Choroid plexus epithelial cell (primary cell): Measurements from ENCODE around the gene TEAD1.

Experiments used
- DNase-seq: peaks from one replicate; pipeline ENCODE4 v3.0.0-alpha.2; 2010; ENCODE audit warnings: low read depth
- H3K4me3 ChIP-seq: 2 replicates; pipeline ENCODE4 v1.5.1; 2011; ENCODE audit warnings: low read depth, mild to moderate bottlenecking, control low read depth, low read length, moderate library complexity
- TF ChIP-seq, protein P1 (sequence below): conservative IDR thresholded peaks from 2 replicates; pipeline ENCODE4 v1.5.1; 2011; ENCODE audit warnings: low read depth, mild to moderate bottlenecking, control low read depth, inconsistent platforms, low read length, moderate library complexity

The TEAD1 gene

DNA sequence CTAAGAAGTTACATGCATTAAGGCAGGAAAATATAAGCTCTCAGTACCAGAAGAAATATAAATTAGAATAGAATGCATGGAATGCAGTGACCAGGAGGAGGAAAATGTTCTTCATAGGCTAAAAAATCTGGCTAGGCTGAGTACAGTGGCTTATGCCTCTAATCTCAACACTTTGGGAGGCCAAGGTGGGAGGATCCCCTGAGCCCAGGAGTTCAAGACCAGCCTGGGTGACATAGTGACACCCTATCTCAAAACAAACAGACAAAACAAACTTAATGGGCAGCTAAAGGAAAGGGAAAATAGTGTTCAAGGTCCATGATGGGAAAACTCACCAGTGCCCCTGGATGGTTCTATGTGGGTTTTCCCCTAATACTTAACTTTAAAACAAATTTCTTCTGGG, 256.6 kb downstream of the TEAD1 start:
- peak; percentile 33 for DNase-seq
- no peak overlapping the region for H3K4me3 ChIP-seq
- TF ChIP-seq, protein P1, sequence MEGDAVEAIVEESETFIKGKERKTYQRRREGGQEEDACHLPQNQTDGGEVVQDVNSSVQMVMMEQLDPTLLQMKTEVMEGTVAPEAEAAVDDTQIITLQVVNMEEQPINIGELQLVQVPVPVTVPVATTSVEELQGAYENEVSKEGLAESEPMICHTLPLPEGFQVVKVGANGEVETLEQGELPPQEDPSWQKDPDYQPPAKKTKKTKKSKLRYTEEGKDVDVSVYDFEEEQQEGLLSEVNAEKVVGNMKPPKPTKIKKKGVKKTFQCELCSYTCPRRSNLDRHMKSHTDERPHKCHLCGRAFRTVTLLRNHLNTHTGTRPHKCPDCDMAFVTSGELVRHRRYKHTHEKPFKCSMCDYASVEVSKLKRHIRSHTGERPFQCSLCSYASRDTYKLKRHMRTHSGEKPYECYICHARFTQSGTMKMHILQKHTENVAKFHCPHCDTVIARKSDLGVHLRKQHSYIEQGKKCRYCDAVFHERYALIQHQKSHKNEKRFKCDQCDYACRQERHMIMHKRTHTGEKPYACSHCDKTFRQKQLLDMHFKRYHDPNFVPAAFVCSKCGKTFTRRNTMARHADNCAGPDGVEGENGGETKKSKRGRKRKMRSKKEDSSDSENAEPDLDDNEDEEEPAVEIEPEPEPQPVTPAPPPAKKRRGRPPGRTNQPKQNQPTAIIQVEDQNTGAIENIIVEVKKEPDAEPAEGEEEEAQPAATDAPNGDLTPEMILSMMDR: no peak

DNA sequence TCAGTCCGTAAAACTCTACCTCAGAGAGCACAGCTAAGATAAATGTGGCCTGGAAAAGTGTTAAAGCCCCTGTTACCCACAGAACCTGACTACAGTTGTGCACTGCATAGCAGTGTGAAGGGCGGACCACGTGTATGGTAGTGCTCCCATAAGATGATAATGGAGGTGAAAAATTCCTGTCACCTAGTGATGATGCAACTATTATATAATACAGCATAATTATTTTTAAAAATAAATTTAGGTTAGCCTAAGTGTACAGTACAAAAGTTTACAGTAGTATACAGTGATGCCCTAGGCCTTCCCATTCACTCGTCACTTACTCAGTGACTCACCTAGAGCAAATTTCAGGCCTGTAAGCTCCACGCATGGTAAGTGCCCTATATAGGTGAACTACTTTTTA, 258.3 kb downstream of the TEAD1 start:
- no peak overlapping the region for H3K4me3 ChIP-seq
- TF ChIP-seq, protein P1: no peak
- no peak for DNase-seq

DNA sequence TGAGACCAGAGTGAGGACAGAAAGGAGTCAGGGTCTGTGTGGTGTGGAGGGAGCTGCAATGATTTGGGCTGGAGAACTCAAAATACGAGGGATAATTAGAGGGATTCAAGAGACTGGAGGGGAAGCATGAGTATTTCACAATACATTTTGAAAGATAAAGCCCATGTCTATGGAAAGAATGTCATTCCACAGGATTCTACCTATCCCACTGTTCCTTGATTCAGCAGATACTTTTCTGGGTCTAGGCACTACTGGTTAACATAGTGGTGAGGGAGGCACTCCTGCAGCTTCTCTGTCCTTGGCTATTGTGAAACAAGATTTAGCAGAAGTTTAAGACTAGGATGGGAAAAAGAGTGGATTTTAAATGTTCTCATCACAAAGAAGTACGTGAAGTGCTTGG, 262.0 kb downstream of the TEAD1 start:
- no peak overlapping the region for H3K4me3 ChIP-seq
- no peak for DNase-seq
- TF ChIP-seq, protein P1: no peak

- TF ChIP-seq, protein P1: no peak
- H3K4me3 ChIP-seq: no peak overlapping the region
- DNase-seq: no peak
Measured at GRCh38 chr11:12938590-12939247, 264.5 kb downstream of the TEAD1 start.

- TF ChIP-seq, protein P1: no peak
- no peak for DNase-seq
- no peak overlapping the region for H3K4me3 ChIP-seq
Measured at GRCh38 chr11:12941671-12942070, 267.4 kb downstream of the TEAD1 start.

GRCh38 chr11:12942157-12942556, 267.9 kb downstream of the TEAD1 start:
- TF ChIP-seq, protein P1: no peak
- H3K4me3 ChIP-seq: no peak overlapping the region
- DNase-seq: no peak

GRCh38 chr11:12943311-12943710, 269.1 kb downstream of the TEAD1 start:
- H3K4me3 ChIP-seq: no peak overlapping the region
- no peak for DNase-seq
- TF ChIP-seq, protein P1: no peak
